HG03045 (cell line): ENCODE data around the gene EYA2.

Source experiments
- ATAC-seq: cut with Tn5 transposase; IDR thresholded peaks from one replicate; pipeline ENCODE4 v1.9.1; 2021; ENCODE audit warnings: mild to moderate bottlenecking, moderate library complexity; ENCODE audit not compliant: unreplicated experiment

EYA2 gene

GRCh38 chr20:47127999-47128398 lies 233.4 kb downstream of the EYA2 start:
- no peak for ATAC-seq

- ATAC-seq, result no peak
Observed at GRCh38 chr20:47129306-47129705, 234.7 kb downstream of the EYA2 start.

DNA sequence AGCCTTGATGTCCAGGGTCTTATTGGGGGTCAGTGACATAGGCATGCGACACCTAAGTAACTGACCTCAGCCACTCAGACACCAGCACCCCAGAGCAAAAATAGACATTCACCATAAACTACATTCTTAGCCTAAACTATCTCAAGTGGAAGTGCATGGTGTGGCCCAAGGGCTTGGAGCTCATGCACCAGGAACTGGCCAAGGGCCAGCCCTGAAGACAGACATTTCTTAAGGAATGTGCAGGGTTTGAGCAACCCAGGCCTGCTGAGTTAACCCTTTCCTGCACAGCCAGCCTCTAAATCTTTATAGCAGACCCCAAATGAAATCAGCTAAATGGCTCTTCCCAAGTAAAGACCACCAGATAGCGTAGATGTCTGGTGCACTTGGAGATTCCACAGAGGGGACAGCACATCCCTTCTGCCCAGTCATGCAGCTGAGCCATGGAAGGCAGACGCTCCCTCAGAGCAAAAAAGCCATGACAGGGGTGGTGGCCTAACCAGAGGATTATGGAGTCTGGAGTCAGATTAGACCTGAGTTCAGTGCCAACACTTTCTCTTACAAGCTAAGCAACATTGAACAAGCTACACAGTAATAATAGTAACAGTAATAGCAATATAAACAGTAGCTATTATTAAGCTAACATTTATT lies 239.3 kb downstream of the EYA2 start:
- no peak for ATAC-seq

GRCh38 chr20:47136782-47137181 lies 242.1 kb downstream of the EYA2 start:
- no peak for ATAC-seq

GRCh38 chr20:47137231-47137870 lies 242.7 kb downstream of the EYA2 start:
- ATAC-seq, result no peak

DNA sequence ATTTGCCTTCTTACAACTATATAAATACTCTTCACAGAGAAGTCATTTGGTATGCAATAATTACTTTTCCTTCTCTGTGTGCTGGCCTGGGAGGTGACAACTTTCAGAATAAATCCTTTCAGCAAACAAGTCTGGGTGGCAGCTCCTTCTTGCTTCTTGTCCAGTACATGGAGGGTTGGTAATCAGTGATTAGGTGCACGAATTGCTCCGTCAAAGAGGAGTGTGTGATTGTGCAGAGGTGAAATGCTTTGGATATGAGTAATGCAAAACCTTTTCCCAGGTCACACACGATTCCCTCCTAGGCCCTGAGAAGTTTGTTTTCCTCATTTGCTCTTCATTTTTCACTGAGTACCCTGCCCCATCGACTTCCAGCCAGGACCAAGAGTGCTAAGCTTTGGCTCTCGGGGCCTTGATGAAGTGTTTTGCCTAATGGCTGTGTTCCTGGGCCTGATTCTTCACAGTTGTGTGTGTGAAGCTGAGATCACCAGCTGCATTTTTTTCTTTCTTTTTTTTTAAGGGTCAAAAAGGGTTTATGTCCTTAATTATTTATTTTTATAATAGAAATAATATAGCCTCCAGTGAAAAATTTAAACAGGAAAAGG lies 245.4 kb downstream of the EYA2 start:
- ATAC-seq, result no peak

GRCh38 chr20:47141350-47141921 lies 246.8 kb downstream of the EYA2 start:
- no peak for ATAC-seq

DNA sequence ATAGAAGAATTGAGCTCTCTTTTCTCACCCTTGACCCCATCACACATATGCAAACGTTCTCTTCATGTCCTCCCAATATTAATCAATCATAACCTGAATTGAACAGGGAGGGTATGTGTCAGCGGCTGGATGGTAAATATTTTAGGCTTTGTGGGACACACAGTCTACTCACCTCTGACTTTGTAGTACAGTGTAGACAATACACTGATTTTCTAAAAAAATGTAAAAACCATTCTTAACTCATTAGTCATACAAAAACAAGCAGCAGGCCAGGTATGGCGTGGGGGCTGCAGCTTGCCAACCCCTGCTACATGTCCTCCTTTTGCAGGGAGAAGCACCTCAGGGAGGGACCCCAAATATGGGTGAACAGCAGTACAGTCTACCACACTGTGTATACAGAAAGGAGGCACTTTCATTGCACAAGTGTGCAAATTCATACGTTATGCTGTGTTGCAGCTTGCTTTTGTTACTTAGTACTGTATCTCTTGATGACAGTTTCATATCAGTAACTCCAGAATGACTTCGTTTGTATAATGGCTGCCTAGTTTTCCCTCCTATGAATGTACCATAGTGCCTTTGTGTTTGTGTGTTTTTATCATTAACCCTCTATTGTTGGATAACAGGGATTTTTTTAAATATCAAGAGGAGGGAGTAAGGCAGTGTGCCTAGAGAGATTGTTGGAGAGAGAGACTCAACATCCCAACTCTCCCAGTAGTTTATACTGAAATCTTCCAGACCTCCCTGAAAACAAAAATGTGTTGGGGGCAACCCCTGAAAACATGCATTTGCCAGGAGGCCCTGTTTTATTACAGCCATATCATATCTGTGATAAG lies 247.5 kb downstream of the EYA2 start:
- ATAC-seq, result no peak

GRCh38 chr20:47142774-47143170 lies 248.1 kb downstream of the EYA2 start:
- no peak for ATAC-seq

- no peak for ATAC-seq
Observed at GRCh38 chr20:47143657-47144056, 249.0 kb downstream of the EYA2 start.

- no peak for ATAC-seq
Observed at GRCh38 chr20:47144463-47144862, 249.8 kb downstream of the EYA2 start.

DNA sequence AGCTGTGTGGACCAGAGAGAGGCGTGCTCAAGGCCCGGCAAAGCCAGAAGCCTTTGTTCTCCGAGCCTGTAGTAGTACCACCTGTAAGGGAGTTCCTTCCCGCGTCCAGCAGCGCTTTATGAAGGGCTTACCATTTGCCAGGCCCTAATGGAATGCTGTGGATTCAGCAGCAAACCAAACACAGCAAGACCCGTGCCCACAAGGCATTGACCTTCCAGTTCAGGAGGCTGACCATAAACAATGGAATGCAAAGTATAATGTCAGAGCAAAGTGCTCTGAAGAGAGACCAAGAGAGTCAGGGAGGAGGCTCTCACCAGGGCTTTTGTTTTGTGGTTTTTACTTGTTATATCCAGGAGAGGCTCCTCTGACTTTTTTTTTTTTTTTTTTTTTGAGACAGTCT lies 252.0 kb downstream of the EYA2 start:
- ATAC-seq, result no peak

- ATAC-seq, result no peak
Observed at GRCh38 chr20:47148059-47148458, 253.4 kb downstream of the EYA2 start.

- no peak for ATAC-seq
Observed at GRCh38 chr20:47149939-47150338, 255.3 kb downstream of the EYA2 start.

DNA sequence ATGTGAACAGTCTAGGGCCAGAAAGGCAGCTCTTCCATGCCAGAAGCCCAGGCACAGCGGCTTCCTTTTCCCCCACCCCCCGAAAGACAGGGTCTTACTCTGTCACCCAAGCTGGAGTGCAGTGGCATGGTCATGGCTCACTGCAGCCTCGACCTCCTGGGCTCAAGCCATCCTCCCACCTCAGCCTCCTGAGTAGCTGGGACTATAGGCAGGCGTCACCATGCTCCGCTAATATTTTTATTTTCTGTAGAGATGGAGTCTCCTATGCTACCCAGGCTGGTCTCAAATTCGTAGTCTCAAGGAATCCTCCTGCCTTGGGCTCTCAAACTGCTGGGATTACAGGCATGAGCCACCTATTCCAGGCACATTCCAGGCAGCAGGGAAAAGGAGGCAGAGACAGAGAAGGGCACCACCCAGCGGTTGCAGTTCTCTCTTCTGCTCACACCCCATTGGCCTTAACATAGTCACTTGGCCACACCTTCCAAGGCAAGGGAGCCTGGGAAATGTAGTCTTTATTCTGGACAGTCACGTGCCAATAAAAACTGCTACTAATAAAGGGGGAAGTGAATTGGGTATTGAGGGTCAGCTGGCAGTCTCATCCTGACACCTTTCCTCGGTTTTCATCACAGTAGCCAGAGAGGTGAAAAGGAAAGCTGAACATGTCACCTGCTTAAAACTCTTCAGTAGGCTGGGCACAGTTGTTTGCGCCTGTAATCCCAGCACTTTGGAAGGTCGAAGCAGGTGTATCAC lies 255.9 kb downstream of the EYA2 start:
- ATAC-seq, result no peak

- ATAC-seq, result no peak
Observed at GRCh38 chr20:47152068-47152467, 257.4 kb downstream of the EYA2 start.

DNA sequence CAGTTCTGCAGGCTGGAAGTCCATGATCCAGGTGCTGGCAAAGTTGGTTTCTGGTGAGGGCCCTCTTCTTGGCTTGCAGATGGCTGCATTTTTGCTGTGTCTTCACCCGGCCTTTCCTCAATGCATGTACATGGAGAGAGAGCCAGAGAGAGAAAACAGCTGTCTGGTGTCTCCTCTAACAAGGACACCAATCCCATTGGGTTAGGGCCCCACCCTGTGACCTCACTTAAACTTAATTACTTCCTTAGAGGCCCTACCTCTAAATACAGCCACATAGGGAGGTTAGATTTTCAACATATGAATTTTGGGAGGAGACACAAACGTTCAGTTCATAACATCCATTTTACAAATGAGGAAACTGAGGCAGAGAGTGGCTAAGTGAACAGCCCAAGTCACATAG lies 259.4 kb downstream of the EYA2 start:
- ATAC-seq, result no peak

GRCh38 chr20:47156301-47157137 lies 261.9 kb downstream of the EYA2 start:
- ATAC-seq, result no peak

- ATAC-seq, result no peak
Observed at GRCh38 chr20:47159166-47159565, 264.5 kb downstream of the EYA2 start.

DNA sequence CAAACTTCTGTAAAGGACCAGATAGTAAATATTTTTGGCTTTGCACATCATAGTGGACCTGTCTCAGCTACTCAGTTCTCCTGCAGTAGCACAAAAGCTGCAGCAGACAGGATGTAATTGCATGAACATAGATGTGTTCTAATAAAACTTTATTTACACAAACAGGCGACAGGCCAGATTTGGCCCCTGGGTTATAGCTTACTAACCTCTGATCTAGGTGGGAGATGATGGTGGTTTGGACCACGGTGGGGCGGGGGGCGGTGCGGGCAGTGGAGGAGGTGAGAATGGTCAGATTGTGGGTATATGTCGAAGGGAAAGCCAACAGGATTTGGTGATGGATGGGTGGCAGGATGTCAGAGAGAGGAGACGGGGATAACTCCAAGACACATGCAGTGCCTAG lies 265.6 kb downstream of the EYA2 start:
- ATAC-seq, result no peak
